ENCODE measurements around the gene SCG3.
A peak's percentile ranks its signal among the peaks of the same experiment; 100 is the strongest.

Gene SCG3

DNA sequence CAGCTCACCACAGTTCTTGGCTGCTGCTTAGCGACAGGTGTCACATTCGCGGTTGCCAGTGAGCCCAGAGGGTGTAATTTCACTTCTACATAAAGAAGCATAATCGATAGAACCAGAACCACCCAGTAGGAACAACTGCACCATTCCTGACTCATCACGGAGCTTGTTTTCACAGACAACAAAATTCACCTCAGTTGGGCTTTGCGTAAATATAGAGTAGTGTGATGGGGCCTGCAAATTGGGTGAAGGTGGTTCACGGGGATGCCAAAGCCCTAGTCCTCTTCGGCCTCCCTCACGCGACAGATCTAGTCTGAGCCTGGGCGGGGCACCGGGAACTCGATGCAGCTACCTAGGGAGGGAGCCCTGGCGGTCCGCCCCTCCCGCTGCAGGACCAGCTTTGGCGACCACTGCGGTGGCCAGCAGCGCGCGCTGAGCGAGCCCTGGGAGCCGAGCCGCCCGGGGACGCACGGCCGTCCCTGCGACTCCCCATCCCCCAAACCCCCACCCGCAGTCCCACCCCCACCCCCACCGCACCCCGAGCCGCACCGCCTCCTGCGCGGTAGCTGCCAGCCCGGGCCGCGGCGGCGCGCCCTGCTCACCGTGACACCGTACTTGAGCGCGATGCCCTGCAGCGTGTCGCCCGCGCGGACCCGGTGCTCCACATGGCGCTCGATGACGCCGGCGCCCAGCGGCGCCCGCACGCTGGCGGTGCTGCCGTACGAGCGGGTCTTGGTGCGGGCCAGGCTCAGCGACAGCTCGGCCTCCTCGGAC is 55.6 kb downstream of the SCG3 start:
- TF ChIP-seq LEF1 (IDR thresholded peaks at IDR 0.05; ENCODE audit: borderline replicate concordance) (0 out of 2 replicates have a peak, but pooled peaks have one; percentile 19), PKNOX1 (IDR thresholded peaks at IDR 0.05) (no peak), TARDBP (IDR thresholded peaks at IDR 0.05) (no peak)
- peak; percentile 44 for DNase-seq (ENCODE audit: extremely low spot score)
- POLR2A ChIA-PET = interaction anchor here (1.0 to 1.4 kb wide), 4 partner anchors 15 to 116 kb away, joined by 3 to 5 read pairs (median 4); no protein-coding TSS in a partner anchor
- CTCF ChIA-PET = interaction anchor here (0.9 to 1.2 kb wide), 2 partner anchors 40 to 87 kb away, joined by 4 read pairs; no protein-coding TSS in a partner anchor

DNA sequence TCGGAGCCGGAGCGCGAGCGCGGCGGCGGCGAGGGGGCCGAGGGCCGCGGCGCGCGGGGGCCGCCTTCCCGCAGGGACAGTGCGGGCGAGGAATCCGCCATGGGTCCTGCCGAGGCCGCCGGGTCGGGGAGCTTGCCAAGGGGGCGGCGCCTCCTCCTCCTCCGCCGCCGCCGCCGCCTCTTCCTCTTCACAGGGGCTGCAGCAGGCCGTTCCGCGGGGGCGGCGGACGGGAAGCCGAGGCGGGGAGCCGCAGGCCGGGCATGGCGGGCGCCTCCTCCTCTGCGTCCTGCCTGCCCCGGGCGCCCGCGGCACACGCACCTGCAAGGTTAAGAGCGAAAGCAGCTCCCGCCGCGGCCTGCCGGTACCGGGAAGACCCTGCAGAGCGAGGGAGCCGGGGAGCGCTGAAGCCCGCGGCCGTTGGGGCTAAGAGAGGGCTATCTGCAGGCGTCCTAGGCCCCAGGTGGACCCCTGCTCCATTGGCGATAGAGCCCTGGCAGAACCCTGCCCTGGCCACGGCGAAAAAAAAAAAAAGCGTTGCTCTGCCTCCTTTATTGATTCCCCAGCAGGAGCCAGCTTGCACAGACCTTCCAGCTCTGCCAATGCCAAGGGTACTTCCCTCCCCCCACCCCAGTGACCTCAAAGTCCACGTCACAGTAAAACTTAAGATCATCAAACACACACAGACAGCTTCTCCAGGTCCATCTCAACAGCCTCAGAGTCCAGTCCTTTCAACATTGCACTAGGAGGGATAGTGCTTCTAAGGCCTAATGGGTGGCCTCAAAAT is 56.4 kb downstream of the SCG3 start, which contains the start of gene LYSMD2:
Gene LYSMD2, minus strand, starts transcription at position 134 of the 784 bp plus-strand sequence. Its CDS starts 33 bp downstream, at position 101.
- TF ChIP-seq NFRKB (IDR thresholded peaks at IDR 0.05) = no peak
- no peak for TF ChIP-seq SUZ12 (IDR thresholded peaks at IDR 0.05)
- TF ChIP-seq ELF4 (IDR thresholded peaks at IDR 0.05) = no peak
- no peak for TF ChIP-seq FOXA1 (IDR thresholded peaks at IDR 0.05)
- no peak for TF ChIP-seq PKNOX1 (IDR thresholded peaks at IDR 0.05)
- TF ChIP-seq LEF1 (IDR thresholded peaks at IDR 0.05; ENCODE audit: borderline replicate concordance) = no peak
- no peak for TF ChIP-seq TARDBP (IDR thresholded peaks at IDR 0.05)
- TF ChIP-seq FOXM1 (IDR thresholded peaks at IDR 0.05; ENCODE audit: borderline replicate concordance) = no peak
- no peak for DNase-seq (ENCODE audit: extremely low spot score)
- CTCF ChIA-PET = interaction anchor here (0.9 to 1.2 kb wide), 2 partner anchors 39 to 87 kb away, joined by 4 read pairs; no protein-coding TSS in a partner anchor
- POLR2A ChIA-PET = interaction anchor here (1.0 to 1.4 kb wide), 4 partner anchors 15 to 116 kb away, joined by 3 to 5 read pairs (median 4); no protein-coding TSS in a partner anchor

GRCh38 chr15:51738553-51738952 is 57.2 kb downstream of the SCG3 start:
- DNase-seq (ENCODE audit: extremely low spot score) = no peak
- ChIA-PET CTCF (no interaction called here), POLR2A (no interaction called here)
- TF ChIP-seq ELF4 (IDR thresholded peaks at IDR 0.05) (no peak), FOXM1 (IDR thresholded peaks at IDR 0.05; ENCODE audit: borderline replicate concordance) (no peak), CTBP1 (IDR thresholded peaks at IDR 0.05; ENCODE audit: borderline replicate concordance) (no peak), L3MBTL2 (conservative IDR thresholded peaks at IDR 0.05) (no peak), ZNF384 (IDR thresholded peaks at IDR 0.05) (no peak), FOXA1 (IDR thresholded peaks at IDR 0.05) (no peak), SUZ12 (IDR thresholded peaks at IDR 0.05) (no peak), BHLHE40 (IDR thresholded peaks at IDR 0.05; ENCODE audit: borderline replicate concordance) (no peak), HDGF (IDR thresholded peaks at IDR 0.05; ENCODE audit: borderline replicate concordance) (no peak), ARNT (IDR thresholded peaks at IDR 0.05) (no peak), SP1 (IDR thresholded peaks at IDR 0.05) (no peak)

- DNase-seq (ENCODE audit: extremely low spot score) = no peak
- POLR2A ChIA-PET = no interaction called here
- CTCF ChIA-PET = no interaction called here
- no peak for TF ChIP-seq SUZ12 (IDR thresholded peaks at IDR 0.05)
- no peak for TF ChIP-seq ELF4 (IDR thresholded peaks at IDR 0.05)
- TF ChIP-seq BHLHE40 (IDR thresholded peaks at IDR 0.05; ENCODE audit: borderline replicate concordance) = no peak
- no peak for TF ChIP-seq ZNF384 (IDR thresholded peaks at IDR 0.05)
- TF ChIP-seq LEF1 (IDR thresholded peaks at IDR 0.05; ENCODE audit: borderline replicate concordance) = no peak
- no peak for TF ChIP-seq FOXA1 (IDR thresholded peaks at IDR 0.05)
- no peak for TF ChIP-seq FOXM1 (IDR thresholded peaks at IDR 0.05; ENCODE audit: borderline replicate concordance)
Measured at GRCh38 chr15:51739061-51739712, 57.9 kb downstream of the SCG3 start.

GRCh38 chr15:51749307-51749706 is 68.0 kb downstream of the SCG3 start:
- TF ChIP-seq FOXA1 (IDR thresholded peaks at IDR 0.05) = no peak
- ChIA-PET CTCF (no interaction called here), POLR2A (no interaction called here)
- DNase-seq (ENCODE audit: extremely low spot score) = no peak

GRCh38 chr15:51750186-51750585 is 68.9 kb downstream of the SCG3 start:
- ChIA-PET CTCF (no interaction called here), POLR2A (no interaction called here)
- no peak for TF ChIP-seq ZNF384 (IDR thresholded peaks at IDR 0.05)
- TF ChIP-seq LEF1 (IDR thresholded peaks at IDR 0.05; ENCODE audit: borderline replicate concordance) = no peak
- no peak for TF ChIP-seq ARNT (IDR thresholded peaks at IDR 0.05)
- no peak for TF ChIP-seq BHLHE40 (IDR thresholded peaks at IDR 0.05; ENCODE audit: borderline replicate concordance)
- no peak for TF ChIP-seq HDGF (IDR thresholded peaks at IDR 0.05; ENCODE audit: borderline replicate concordance)
- no peak for TF ChIP-seq FOXM1 (IDR thresholded peaks at IDR 0.05; ENCODE audit: borderline replicate concordance)
- no peak for TF ChIP-seq FOXK2 (IDR thresholded peaks at IDR 0.05)
- no peak for TF ChIP-seq CTBP1 (IDR thresholded peaks at IDR 0.05; ENCODE audit: borderline replicate concordance)
- no peak for TF ChIP-seq FOXA1 (IDR thresholded peaks at IDR 0.05)
- TF ChIP-seq SUZ12 (IDR thresholded peaks at IDR 0.05) = no peak
- TF ChIP-seq L3MBTL2 (conservative IDR thresholded peaks at IDR 0.05) = no peak
- TF ChIP-seq PKNOX1 (IDR thresholded peaks at IDR 0.05) = no peak
- no peak for TF ChIP-seq TARDBP (IDR thresholded peaks at IDR 0.05)
- no peak for TF ChIP-seq NFRKB (IDR thresholded peaks at IDR 0.05)
- TF ChIP-seq SP1 (IDR thresholded peaks at IDR 0.05) = no peak
- DNase-seq (ENCODE audit: extremely low spot score) = no peak

Data from HEK293T (cell line).